ENCODE measurements around the gene EGFLAM. TPM values are rescaled to one million over a fixed set of nuclear protein-coding genes. Genes with fewer than 3 reads are reported as not detected.

The EGFLAM gene
- 0.31 and 1.1 TPM in 2 replicates for total RNA-seq

DNA sequence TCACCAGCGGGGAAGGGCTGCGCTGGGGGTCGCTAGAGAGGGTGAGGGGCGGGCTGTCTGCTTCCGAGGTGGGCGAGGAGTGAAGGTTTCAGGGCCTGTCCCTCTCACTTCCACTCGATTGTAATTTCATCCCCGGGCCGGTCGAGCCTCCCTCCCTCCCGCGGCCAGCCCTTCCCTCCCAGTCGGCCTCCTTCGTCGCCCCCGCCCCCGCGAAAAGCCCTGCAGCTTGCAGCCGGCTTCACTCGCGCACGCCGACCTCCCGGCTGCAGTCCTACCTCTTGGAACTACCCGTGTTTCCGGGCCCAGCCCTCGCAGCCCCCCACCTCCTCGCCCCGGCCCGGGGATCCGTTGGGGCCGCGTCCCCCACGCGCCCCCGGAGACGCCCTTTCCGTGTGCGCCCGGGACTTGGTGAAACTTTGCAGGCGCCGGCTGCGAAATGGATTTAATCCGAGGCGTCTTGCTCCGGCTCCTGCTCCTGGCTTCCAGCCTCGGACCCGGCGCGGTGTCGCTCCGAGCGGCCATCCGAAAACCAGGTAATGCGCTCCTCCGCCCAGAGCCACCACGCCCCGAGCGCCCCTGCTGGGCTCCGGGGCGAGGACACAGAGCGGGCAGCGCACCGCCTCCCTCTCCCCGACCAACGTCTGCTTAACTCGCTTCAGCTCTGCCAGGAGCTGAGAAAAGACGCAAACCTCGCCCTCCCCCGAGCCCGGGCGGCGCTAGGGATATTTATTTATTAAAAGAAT is at the start of gene EGFLAM:
TSS of gene EGFLAM (plus strand) at position 241 of the 743 bp plus-strand sequence. CDS start at position 437, 196 bp downstream.

